WI38 (cell line): ENCODE measurements around the gene AHRR.
A peak's percentile ranks its signal among the peaks of the same experiment; 100 is the strongest.

Experiments used
- H3K4me3 ChIP-seq: 2 replicates; pipeline ENCODE4 v1.5.1; 2011; ENCODE audit warnings: low read depth, mild to moderate bottlenecking, control low read depth, low read length
- TF ChIP-seq, protein P1 (sequence below): IDR thresholded peaks from 2 replicates; pipeline ENCODE4 v1.5.1; 2012; ENCODE audit warnings: low read depth, mild to moderate bottlenecking, control low read depth, low read length

Gene AHRR

DNA sequence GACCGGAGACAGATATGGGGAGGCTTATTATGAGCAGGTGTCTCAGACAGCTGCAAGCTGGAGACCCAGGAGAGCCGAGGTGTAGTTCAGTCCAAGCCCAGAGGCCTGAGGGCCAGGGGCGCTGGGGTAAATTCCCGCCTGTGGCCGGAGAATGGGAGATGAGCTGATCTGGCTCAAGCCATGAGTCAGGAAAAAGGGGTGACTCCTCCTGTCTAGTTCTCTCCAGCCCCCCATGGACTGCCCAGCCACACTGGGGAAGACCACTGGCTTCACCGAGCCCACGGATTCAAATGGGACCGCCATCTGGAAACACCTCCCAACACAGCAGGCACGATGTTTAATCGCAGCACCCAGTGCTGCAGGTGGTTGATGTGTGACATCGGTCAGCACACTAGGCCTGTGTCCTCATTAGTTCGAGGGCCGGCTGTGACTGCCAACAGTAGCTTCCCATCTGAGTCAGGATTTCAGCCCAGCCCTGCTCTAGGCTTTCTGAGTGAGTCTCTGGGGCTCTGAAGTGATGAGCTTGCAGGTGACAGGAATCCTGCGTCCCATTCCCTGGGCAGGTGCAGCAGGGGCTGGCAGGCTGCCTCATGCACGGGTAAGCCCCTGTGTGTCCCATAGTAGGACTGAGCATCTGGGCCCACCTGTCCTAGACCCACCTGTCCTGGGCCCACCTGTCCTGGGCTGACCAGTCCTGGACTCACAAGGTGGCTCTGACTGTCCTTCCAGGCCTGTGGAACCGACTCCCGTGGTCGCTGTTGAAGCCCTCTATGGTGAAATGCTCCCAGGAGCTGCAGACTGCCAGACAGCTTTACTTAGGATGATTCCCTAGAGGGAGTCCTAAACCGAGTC, 49.7 kb downstream of the AHRR start:
- TF ChIP-seq, protein P1, sequence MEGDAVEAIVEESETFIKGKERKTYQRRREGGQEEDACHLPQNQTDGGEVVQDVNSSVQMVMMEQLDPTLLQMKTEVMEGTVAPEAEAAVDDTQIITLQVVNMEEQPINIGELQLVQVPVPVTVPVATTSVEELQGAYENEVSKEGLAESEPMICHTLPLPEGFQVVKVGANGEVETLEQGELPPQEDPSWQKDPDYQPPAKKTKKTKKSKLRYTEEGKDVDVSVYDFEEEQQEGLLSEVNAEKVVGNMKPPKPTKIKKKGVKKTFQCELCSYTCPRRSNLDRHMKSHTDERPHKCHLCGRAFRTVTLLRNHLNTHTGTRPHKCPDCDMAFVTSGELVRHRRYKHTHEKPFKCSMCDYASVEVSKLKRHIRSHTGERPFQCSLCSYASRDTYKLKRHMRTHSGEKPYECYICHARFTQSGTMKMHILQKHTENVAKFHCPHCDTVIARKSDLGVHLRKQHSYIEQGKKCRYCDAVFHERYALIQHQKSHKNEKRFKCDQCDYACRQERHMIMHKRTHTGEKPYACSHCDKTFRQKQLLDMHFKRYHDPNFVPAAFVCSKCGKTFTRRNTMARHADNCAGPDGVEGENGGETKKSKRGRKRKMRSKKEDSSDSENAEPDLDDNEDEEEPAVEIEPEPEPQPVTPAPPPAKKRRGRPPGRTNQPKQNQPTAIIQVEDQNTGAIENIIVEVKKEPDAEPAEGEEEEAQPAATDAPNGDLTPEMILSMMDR, result no peak
- no peak overlapping the region for H3K4me3 ChIP-seq

DNA sequence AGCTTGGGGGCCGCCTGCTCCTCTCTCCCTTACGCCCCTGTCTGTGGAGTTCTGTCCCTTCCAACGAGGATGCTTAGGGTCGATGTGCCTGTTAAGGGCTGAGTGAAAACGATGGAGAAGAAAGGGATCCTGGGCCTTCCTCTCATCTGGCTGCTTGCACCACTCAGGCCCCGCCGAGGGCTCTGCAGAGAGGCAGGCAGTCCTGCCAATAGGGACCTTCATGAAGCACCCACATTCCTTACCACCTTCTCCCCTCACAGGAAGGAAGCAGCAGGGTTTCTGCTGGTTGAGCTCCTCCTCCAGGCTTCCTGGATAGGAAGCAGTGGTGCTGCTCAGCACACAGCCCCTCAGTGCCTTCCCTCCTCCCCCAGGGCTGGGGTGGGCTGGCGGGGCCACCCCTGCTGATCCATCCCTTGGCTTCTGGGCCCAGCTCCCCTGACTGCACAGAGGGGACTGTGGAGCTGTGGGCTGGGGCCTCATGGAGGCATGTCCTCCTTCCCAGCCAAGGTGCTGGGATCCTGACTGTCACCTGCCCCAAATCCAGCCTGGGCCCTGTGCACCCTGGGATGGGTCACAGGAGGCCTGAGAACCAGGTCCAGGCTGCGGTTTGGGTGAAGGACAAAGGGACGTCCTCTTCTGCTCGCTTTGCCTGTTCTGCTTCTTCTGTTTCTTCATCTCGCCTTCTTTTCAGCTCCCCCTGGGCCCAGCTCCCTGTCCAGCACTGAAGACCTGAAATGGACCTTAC, 50.5 kb downstream of the AHRR start:
- TF ChIP-seq, protein P1, result no peak

DNA sequence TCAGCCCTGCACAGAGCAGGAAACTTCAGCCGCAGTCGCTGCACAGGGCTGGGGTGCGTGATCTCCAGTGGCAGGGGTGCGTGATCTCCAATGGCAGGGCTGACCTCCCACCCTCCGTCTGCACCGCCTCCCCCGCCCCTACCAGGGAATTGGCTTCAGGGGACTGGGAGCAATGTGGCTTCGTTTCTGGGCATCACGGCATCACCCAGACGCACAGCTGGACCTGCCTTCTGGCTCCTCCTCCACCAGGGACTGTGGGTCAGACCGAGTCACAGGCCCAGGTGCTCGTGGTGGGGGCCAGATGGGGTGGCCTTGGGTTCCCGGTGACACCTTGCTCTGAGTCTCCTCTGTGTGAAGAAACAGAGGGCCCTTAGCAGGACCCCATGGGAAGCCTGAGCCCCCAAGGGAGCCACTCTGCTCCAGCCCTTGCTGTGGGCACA, 51.1 kb downstream of the AHRR start:
- TF ChIP-seq, protein P1, result no peak
- H3K4me3 ChIP-seq, result no peak overlapping the region

More for the DNA sequence above, 50.5 kb downstream of the AHRR start:
- no peak overlapping the region for H3K4me3 ChIP-seq

DNA sequence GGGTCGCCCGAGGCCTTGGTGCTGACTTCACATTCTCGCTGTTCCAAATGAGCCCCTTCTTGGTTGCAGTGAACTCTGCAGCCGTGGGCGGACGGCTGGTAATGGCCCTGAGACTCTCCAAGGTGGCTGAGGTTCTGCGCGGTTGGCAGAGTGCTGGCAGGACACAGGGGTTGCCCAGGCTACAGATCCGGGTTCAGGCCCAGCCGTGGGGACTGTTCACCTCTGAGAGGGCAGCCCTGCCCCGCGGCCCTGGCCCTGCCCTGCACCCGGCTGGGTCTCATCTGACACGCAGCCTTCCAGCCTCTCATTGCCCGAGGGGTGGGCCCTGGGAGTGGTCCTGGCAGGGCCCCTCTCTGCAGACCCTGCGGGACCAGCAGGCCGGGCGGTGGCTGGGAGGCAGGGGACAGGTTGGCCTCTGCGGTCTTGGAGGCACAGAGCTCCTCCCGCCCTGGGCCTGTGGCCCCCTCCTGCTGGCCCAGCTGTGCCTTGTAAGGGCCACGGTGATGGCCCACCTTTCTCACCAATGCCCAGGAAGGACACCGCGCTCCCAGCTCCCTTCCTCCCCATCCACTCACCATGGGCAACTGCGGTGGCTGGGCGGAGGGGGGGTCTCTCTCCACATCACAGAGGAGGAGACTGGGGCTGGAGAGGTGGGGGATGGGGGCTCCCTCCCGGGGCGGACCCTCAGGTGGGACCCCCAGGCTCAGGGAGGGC, 51.6 kb downstream of the AHRR start:
- no peak overlapping the region for H3K4me3 ChIP-seq
- TF ChIP-seq, protein P1, result no peak

DNA sequence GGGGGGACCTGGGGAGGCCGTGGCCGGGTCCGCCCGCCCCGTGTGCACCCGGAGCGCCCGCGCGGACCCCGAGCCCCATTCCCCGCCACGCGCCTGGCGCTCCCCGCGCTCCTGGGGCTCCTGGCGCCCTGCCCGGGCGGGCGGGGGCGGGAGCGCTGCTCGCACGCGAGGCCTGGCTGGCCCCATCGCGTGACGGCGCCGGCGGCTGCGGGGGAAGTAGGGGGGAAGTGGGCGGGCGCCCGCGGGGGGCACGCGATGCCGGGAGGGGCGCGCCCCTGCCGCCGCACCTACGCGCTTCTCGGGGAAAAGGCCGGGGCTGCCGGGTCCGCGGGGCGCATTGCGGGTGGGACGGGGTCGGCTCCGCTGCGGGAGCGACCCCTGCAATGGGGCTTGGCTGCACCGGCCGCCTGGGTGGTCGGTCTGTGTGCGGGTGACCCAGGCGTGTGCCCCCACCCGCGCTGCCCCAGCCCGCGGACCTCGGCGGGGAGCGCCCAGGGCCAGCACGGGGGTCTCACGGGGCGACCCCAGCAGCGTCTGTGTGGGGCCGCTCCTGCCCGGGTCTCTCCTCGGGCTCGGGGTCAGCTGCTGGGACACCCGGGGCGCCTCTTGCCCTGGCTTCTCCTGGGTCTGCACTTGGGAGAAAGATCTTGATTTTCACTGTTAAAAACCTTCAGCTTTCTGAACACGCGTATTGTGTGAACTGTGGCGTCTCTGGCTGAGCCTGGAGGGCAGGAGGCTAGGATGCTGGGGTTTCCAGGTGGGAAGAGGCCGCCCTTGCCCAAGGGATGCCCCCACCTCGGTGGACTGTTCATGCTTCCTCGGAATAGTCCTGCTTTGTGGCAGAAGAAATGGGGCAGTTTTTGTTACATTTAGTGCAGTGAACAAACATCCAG, 52.4 kb downstream of the AHRR start:
- H3K4me3 ChIP-seq, result 0 out of 2 replicates have a peak overlapping the region, but pooled peaks have one; percentile 18
- TF ChIP-seq, protein P1, result no peak

DNA sequence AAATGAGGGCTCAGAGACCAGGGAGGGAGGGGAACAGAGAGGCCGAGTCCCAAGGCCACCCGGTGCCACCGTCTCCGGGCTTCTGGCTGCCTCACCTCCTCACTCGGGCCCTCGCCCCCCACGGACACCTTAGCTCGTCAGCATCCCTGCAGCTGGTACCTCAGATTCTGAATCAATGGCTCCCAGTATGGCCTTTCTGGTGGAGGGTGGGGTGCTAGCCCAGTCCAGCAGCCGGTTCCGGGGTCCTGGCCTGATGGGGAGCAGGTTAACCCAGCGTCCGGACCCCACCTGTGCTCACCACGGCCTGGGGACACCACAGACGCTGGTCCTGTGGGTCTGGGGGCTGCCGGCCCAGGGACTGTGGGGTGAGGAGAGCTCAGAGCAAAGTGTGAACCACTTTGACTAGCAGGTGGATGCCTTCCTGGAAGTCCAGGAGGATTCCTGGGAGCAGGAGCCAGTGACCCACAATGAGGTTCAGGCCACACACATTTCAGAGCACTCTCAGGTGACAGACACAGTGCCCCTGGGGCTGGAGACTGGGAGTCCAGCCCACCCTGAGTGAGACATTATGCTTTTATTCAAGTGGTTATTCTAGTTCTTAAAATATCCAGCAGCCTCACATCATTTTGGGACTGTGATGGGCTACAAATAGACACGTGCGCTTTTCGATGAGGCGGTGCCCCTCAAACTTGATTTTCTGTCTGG, 53.3 kb downstream of the AHRR start:
- H3K4me3 ChIP-seq, result no peak overlapping the region

More for the DNA sequence above, 53.3 kb downstream of the AHRR start:
- TF ChIP-seq, protein P1, result no peak
